DMS 273 (cell line): Measurements from ENCODE around the gene SMPDL3A.

Experiments
- DNase-seq: peaks from one replicate; lab custom pipeline; 2025; ENCODE audit not compliant: unreplicated experiment; lab: John Stamatoyannopoulos, UW

Gene SMPDL3A

GRCh38 chr6:122775975-122776374 lies 13.1 kb upstream of the SMPDL3A start:
- no peak for DNase-seq

- DNase-seq = no peak
Observed at GRCh38 chr6:122778302-122778701, 10.8 kb upstream of the SMPDL3A start.

GRCh38 chr6:122778985-122779661 lies 9.9 kb upstream of the SMPDL3A start:
- DNase-seq = no peak

GRCh38 chr6:122779667-122780066 lies 9.4 kb upstream of the SMPDL3A start, which contains the start of gene FABP7:
Gene FABP7 (plus strand): TSS chr6:122779716. CDS start chr6:122779795, 79 bp downstream.
- no peak for DNase-seq

- no peak for DNase-seq
Observed at GRCh38 chr6:122780114-122780513, 8.9 kb upstream of the SMPDL3A start.

GRCh38 chr6:122781716-122782115 lies 7.3 kb upstream of the SMPDL3A start:
- DNase-seq = no peak

GRCh38 chr6:122783401-122783800 lies 5.7 kb upstream of the SMPDL3A start:
- DNase-seq = no peak

- DNase-seq = no peak
Observed at GRCh38 chr6:122785891-122786290, 3.2 kb upstream of the SMPDL3A start.

GRCh38 chr6:122787721-122788120 lies 1.3 kb upstream of the SMPDL3A start:
- DNase-seq = no peak

- no peak for DNase-seq
Observed at GRCh38 chr6:122788208-122788607, 850 bp upstream of the SMPDL3A start.

GRCh38 chr6:122788663-122789181 lies 336 bp upstream of the SMPDL3A start:
- DNase-seq = no peak

GRCh38 chr6:122790028-122790422 lies 967 bp downstream of the SMPDL3A start:
- no peak for DNase-seq

GRCh38 chr6:122790423-122791309 lies 1.6 kb downstream of the SMPDL3A start:
- no peak for DNase-seq

- no peak for DNase-seq
Observed at GRCh38 chr6:122791310-122791679, 2.2 kb downstream of the SMPDL3A start.

GRCh38 chr6:122792766-122793165 lies 3.7 kb downstream of the SMPDL3A start:
- DNase-seq = no peak

GRCh38 chr6:122797537-122797936 lies 8.5 kb downstream of the SMPDL3A start:
- DNase-seq = no peak

- DNase-seq = no peak
Observed at GRCh38 chr6:122798099-122798641, 9.1 kb downstream of the SMPDL3A start.

- DNase-seq = no peak
Observed at GRCh38 chr6:122799140-122799745, 10.2 kb downstream of the SMPDL3A start.

GRCh38 chr6:122799916-122800686 lies 11.0 kb downstream of the SMPDL3A start:
- no peak for DNase-seq

- DNase-seq = no peak
Observed at GRCh38 chr6:122800906-122801305, 11.8 kb downstream of the SMPDL3A start.

GRCh38 chr6:122801397-122801796 lies 12.3 kb downstream of the SMPDL3A start:
- no peak for DNase-seq
